Liver (tissue), 9 donors: Measurements from ENCODE around the gene HMGA1. TPM values are rescaled to one million over a fixed set of nuclear protein-coding genes. Genes with fewer than 3 reads are reported as not detected.

Experiments
- DNase-seq: peaks from one replicate; pipeline ENCODE4 v3.0.0-alpha.2; 2017; ENCODE audit warnings: low spot score
- H3K27ac ChIP-seq, 2 donors: one replicate each; pipeline ENCODE4 v1.7.0; 2013; ENCODE audit warnings: inconsistent platforms in 2 of 2, low read length in 2 of 2, control low read depth in 1 of 2, low read depth in 1 of 2, mild to moderate bottlenecking in 1 of 2
- H3K27me3 ChIP-seq, 4 donors: one replicate each; pipeline versions ENCODE4 v1.6.1 to v1.7.0; 2013; ENCODE audit warnings: low read length in 3 of 4, inconsistent platforms in 1 of 4, mild to moderate bottlenecking in 1 of 4, moderate library complexity in 1 of 4; ENCODE audit not compliant: control insufficient read depth in 4 of 4, insufficient read depth in 4 of 4
- H3K36me3 ChIP-seq, 4 donors: one replicate each; pipeline versions ENCODE4 v1.6.1 to v1.7.0; 2013; ENCODE audit warnings: low read length in 3 of 4, mild to moderate bottlenecking in 3 of 4, low read depth in 1 of 4, moderate library complexity in 1 of 4; ENCODE audit not compliant: control insufficient read depth in 4 of 4, insufficient read depth in 3 of 4
- H3K4me1 ChIP-seq, 4 donors: one replicate each; pipeline versions ENCODE4 v1.6.1 to v1.7.0; 2013; ENCODE audit warnings: low read length in 3 of 4, mild to moderate bottlenecking in 3 of 4, moderate library complexity in 1 of 4; ENCODE audit not compliant: control insufficient read depth in 4 of 4, insufficient read depth in 4 of 4
- H3K4me3 ChIP-seq, 3 donors: one replicate each; pipeline versions ENCODE4 v1.6.1 to v1.7.0; 2013; ENCODE audit warnings: low read length in 3 of 3, control low read depth in 1 of 3, low read depth in 1 of 3, mild to moderate bottlenecking in 1 of 3
- H3K9ac ChIP-seq, 2 donors: one replicate each; pipeline ENCODE4 v1.7.0; 2013; ENCODE audit warnings: low read length in 2 of 2, mild to moderate bottlenecking in 2 of 2, moderate library complexity in 2 of 2, control low read depth in 1 of 2, low read depth in 1 of 2
- H3K9me3 ChIP-seq, 4 donors: one replicate each; pipeline versions ENCODE4 v1.6.1 to v1.7.0; 2013; ENCODE audit warnings: low read length in 3 of 4; ENCODE audit not compliant: control insufficient read depth in 4 of 4
- ATF3 ChIP-seq: IDR thresholded peaks from 2 replicates; pipeline ENCODE4 v1.6.1; 2016; ENCODE audit warnings: antibody characterized with exemption
- CTCF ChIP-seq: fragments of 150-350 bp; IDR thresholded peaks from 2 replicates; pipeline ENCODE4 v1.5.1; 2017; ENCODE audit warnings: improper control_type of control experiment, low read depth, low read length; ENCODE audit not compliant: missing input control
- EGR1 ChIP-seq, 2 donors: IDR thresholded peaks; 2 replicates each; pipeline ENCODE4 v1.6.1; 2016 to 2018; ENCODE audit warnings: antibody characterized with exemption in 2 of 2, low read depth in 2 of 2
- FOXA1 ChIP-seq: IDR thresholded peaks from 2 replicates; pipeline ENCODE4 v1.6.1; 2016; ENCODE audit warnings: antibody characterized with exemption
- FOXA2 ChIP-seq: IDR thresholded peaks from 2 replicates; pipeline ENCODE4 v1.6.1; 2016; ENCODE audit warnings: antibody characterized with exemption
- GABPA ChIP-seq, 2 donors: IDR thresholded peaks in 1 of 2; conservative IDR thresholded peaks in 1 of 2; 2 replicates each; pipeline ENCODE4 v1.6.1; 2016; ENCODE audit warnings: antibody characterized with exemption in 2 of 2, mild to moderate bottlenecking in 1 of 2, moderate library complexity in 1 of 2
- HNF4A ChIP-seq, 2 donors: conservative IDR thresholded peaks; 2 replicates each; pipeline ENCODE4 v1.6.1; 2016; ENCODE audit warnings: antibody characterized with exemption in 2 of 2, mild to moderate bottlenecking in 2 of 2
- HNF4G ChIP-seq: IDR thresholded peaks from 2 replicates; pipeline ENCODE4 v1.6.1; 2016; ENCODE audit warnings: antibody characterized with exemption
- JUND ChIP-seq, 2 donors: IDR thresholded peaks; 2 replicates each; pipeline ENCODE4 v1.6.1; 2016; ENCODE audit warnings: antibody characterized with exemption in 2 of 2
- MAX ChIP-seq: IDR thresholded peaks from 2 replicates; pipeline ENCODE4 v1.6.1; 2016; ENCODE audit warnings: antibody characterized with exemption
- NR2F2 ChIP-seq: IDR thresholded peaks from 2 replicates; pipeline ENCODE4 v1.6.1; 2016; ENCODE audit warnings: antibody characterized with exemption
- RAD21 ChIP-seq, 2 donors: IDR thresholded peaks; 2 replicates each; pipeline ENCODE4 v1.6.1; 2016; ENCODE audit warnings: antibody characterized with exemption in 2 of 2, mild to moderate bottlenecking in 2 of 2
- REST ChIP-seq: IDR thresholded peaks from 2 replicates; pipeline ENCODE4 v1.6.1; 2016; ENCODE audit warnings: antibody characterized with exemption, mild to moderate bottlenecking
- SP1 ChIP-seq: IDR thresholded peaks from 2 replicates; pipeline ENCODE4 v1.6.1; 2018; ENCODE audit warnings: antibody characterized with exemption, mild to moderate bottlenecking
- TAF1 ChIP-seq: conservative IDR thresholded peaks from 2 replicates; pipeline ENCODE4 v1.6.1; 2016; ENCODE audit warnings: antibody characterized with exemption, mild to moderate bottlenecking
- YY1 ChIP-seq: IDR thresholded peaks from 2 replicates; pipeline ENCODE4 v1.6.1; 2016; ENCODE audit warnings: antibody characterized with exemption, mild to moderate bottlenecking
- ZBTB33 ChIP-seq: IDR thresholded peaks from 2 replicates; pipeline ENCODE4 v1.6.1; 2016; ENCODE audit warnings: antibody characterized with exemption
- WGBS: extraction: QIAGEN DNeasy Blood & Tissue Kit; methylation state at CpG from one replicate; pipeline ENCODE4 v1.1.7; 2013; 5-methylcytosine and 5-hydroxymethylcytosine counted together
- polyA plus RNA-seq, 2 donors: library from polyadenylated mRNA; stranded (reverse) in 1 of 2; unstranded in 1 of 2; fragments of 200-250 nt in 1 of 2; fragments of >200 nt in 1 of 2; fragmentation: Nextera tagmentation in 1 of 2; extraction: Ambion mirVana in 1 of 2; gene quantifications; one replicate each; pipeline versions ENCODE4 v1.2.1 to v1.2.3, GENCODE V29; 2013 to 2015
- total RNA-seq, 2 donors: library from RNA; depleted of rRNA; stranded (reverse); fragments of >200 nt; gene quantifications; one replicate each; pipeline ENCODE4 v1.2.3, GENCODE V29; 2014
- donor health status: healthy.
- donor health status: healthy.
- donor health status: healthy.
- donor health status: healthy.
- donor health status: healthy.

HMGA1 gene
- total and polyA plus RNA-seq, 4 donors = 4.2 to 118 (median 8.5) TPM

GRCh38 chr6:34275128-34275804 lies 38.6 kb downstream of the HMGA1 start:
- no peak overlapping the region for H3K27ac ChIP-seq
- H3K9me3 ChIP-seq = no peaks in the 10 kb centered on the region
- no peak overlapping the region for H3K9ac ChIP-seq
- DNase-seq = no peak
- H3K4me1 ChIP-seq = peaks cover 4 to 11% (median 7%) of the 10 kb centered on the region in 4 donors
- no peak for TF ChIP-seq EGR1 (IDR thresholded peaks at IDR 0.05; ENCODE audit: low read depth in 2 of 2)
- no peak for TF ChIP-seq JUND (IDR thresholded peaks at IDR 0.05)
- TF ChIP-seq NR2F2 = no peak
- no peak for TF ChIP-seq HNF4A (conservative IDR thresholded peaks at IDR 0.05)
- no peak for TF ChIP-seq MAX
- no peak for TF ChIP-seq GABPA (IDR thresholded peaks at IDR 0.05 in 1 of 2, conservative IDR thresholded peaks at IDR 0.05 in 1 of 2)
- no peak for TF ChIP-seq TAF1
- 96% methylated on average over 3 of the region's 3 CpGs for WGBS
- no peaks in the 10 kb centered on the region for H3K27me3 ChIP-seq
- no peak overlapping the region for H3K4me3 ChIP-seq
- peaks cover 0 to 7% (median 0%) of the 10 kb centered on the region in 4 donors for H3K36me3 ChIP-seq

GRCh38 chr6:34276191-34276590 lies 39.5 kb downstream of the HMGA1 start:
- no peaks in the 10 kb centered on the region for H3K27me3 ChIP-seq
- H3K4me3 ChIP-seq = no peak overlapping the region
- peaks cover 0 to 7% (median 0%) of the 10 kb centered on the region in 4 donors for H3K36me3 ChIP-seq
- H3K9ac ChIP-seq = no peak overlapping the region
- TF ChIP-seq CTCF (no peak), FOXA2 (no peak), YY1 (no peak), ATF3 (no peak), MAX (no peak), REST (no peak), HNF4A (conservative IDR thresholded peaks at IDR 0.05) (no peak), GABPA (IDR thresholded peaks at IDR 0.05 in 1 of 2, conservative IDR thresholded peaks at IDR 0.05 in 1 of 2) (no peak), RAD21 (IDR thresholded peaks at IDR 0.05) (no peak), SP1 (no peak), HNF4G (no peak), TAF1 (no peak), FOXA1 (no peak), ZBTB33 (no peak)
- WGBS = 96% methylated on average over 5 of the region's 5 CpGs
- peaks cover 4 to 11% (median 7%) of the 10 kb centered on the region in 4 donors for H3K4me1 ChIP-seq
- DNase-seq = no peak
- H3K27ac ChIP-seq = no peak overlapping the region
- H3K9me3 ChIP-seq = no peaks in the 10 kb centered on the region
